ENCODE data around the gene TSPAN5. TPM values are rescaled to one million over a fixed set of nuclear protein-coding genes. Genes with fewer than 3 reads are reported as not detected.
"Not testable (repeated sequence)": the region's sequence is repeated elsewhere in the genome, so short reads cannot be mapped to it uniquely, and the experiment has no call there.

The TSPAN5 gene
- total RNA-seq, 1 experiment from 2014 or later = 32.9 TPM

GRCh38 chr4:98468709-98469108, 189.7 kb downstream of the TSPAN5 start:
- DNase-seq (ENCODE audit: low read depth) = no peak

DNA sequence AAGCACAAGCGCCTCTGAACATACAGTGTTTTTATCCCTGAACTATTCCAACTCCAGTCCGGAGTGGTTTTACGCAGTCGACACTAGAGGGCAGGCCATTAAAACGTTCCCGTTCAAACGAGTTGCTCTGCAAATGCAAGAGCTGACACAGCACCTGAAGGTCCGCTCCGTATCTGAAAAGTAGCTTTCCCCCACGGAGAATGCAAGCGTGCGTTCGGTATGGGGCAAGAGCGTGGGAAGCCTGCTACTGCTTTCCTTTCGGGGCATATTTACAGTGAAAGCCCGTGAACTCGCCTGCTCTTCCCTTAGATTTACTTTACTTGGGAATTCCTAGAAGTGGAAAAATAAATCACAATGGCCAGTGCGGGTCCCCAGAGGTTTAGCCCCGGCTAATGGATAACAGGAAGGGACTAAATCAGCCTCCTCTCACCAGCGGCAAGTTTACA, 190.8 kb downstream of the TSPAN5 start:
- peak; percentile 79 for DNase-seq (ENCODE audit: low read depth)

- no peak for DNase-seq (ENCODE audit: low read depth)
Observed at GRCh38 chr4:98466868-98467599, 191.4 kb downstream of the TSPAN5 start.

DNA sequence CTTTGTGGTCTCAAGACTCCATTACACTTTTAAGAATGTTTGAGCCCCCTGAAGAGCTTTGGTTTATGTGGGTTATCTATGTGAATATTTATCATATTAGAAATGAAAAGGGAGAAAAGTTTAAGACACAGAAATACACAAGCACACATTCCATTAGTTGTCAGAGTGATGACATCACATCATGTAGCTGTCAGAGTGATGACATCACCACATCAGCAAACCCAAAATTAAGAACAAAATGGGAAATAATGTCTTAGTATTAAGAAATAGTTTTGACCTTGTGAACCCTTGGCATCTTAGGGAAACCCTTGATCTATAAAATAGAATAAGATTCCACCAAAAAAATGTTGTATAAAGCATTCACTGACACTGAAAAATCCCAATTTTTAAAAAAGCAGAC, 195.9 kb downstream of the TSPAN5 start:
- no peak for DNase-seq (ENCODE audit: low read depth)

DNA sequence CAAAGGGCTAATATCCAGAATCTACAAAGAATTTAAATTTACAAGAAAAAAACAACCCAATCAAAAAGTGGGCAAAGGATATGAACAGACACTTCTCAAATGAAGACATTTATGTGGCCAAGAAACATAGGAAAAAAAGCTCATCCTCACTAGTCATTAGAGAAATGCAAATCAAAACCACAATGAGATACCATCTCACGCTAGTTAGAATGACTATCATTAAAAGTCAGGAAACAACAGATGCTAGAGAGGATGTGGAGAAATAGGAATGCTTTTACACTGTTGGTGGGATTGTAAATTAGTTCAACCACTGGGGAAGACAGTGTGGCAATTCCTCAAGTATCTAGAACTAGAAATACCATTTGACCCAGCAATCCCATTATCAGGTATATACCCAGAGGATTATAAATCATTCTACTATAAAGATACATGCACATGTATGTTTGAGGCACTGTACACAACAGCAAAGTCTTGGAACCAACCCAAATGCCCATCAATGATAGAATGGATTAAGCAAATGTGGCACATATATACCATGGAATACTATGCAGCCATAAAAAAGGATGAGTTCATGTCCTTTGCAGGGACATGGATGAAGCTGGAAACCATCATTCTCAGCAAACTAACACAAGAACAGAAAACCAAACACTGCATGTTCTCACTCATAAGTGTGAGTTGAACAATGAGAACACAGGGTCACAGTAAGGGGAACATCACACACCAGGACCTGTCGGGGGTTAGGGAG, 197.1 kb downstream of the TSPAN5 start:
- DNase-seq (ENCODE audit: low read depth) = not testable (repeated sequence)

DNA sequence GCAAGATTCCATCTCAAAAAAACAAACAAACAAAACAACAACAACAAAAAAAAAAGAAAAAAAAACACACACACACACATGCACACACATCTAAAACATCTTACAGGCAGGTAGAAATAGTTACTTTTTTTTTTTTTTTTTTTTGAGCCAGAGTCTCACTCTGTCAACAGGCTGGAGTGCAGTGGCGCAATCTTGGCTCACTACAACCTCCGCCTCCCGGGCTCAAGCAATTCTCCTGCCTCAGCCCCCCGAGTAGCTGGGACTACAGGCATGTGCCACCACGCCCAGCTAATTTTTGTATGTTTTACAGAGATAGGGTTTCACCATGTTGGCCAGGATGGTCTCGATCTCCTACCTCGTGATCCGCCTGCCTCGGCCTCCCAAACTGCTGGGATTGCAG, 201.0 kb downstream of the TSPAN5 start:
- DNase-seq (ENCODE audit: low read depth) = not testable (repeated sequence)

- peak; percentile 38 for DNase-seq (ENCODE audit: low read depth)
Observed at GRCh38 chr4:98452091-98452490, 206.3 kb downstream of the TSPAN5 start.

- peak; percentile 70 for DNase-seq (ENCODE audit: low read depth)
Observed at GRCh38 chr4:98448908-98449307, 209.5 kb downstream of the TSPAN5 start.

- DNase-seq (ENCODE audit: low read depth) = no peak
Observed at GRCh38 chr4:98447648-98448047, 210.8 kb downstream of the TSPAN5 start.

DNA sequence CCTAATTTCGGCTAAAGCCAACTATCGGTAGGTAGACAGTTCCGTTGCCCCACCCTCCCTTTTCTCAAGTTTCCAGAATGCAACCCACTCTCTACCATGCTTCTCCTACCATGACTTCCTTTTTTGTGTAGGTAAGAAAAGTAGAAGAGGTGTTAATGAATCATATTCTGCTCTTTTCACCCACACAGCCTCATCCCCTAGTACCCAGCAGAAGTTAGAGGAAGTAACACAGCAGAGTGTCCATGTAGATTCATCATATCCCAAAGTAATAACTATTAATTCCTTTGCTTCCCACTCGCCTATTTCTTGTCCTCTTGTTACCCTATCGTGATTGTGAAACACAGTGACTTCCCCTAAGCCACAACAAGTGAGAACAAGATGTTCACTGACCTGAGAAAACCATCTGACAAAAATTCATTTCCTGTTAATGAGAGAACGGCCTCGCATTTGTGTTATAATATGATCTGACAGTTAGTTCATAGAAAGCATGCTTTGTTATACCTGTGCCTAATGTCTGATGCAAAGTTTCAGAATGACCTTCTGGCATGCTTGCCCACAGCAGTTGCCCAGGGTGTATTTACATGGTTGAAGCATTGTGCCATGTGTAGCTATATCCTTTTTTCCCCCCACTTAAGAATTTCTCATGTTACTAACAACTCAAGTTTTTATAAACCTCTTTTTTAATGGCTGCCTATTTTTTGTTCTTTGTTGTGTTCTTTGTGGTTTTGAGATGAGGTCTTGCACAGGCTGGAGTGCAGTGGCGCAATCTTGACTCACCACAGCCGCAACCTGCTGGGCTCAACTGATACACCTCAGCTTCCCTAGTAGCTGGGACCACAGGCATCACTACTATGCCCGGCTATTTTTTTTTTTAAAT, 211.7 kb downstream of the TSPAN5 start:
- DNase-seq (ENCODE audit: low read depth) = peak; percentile 98

DNA sequence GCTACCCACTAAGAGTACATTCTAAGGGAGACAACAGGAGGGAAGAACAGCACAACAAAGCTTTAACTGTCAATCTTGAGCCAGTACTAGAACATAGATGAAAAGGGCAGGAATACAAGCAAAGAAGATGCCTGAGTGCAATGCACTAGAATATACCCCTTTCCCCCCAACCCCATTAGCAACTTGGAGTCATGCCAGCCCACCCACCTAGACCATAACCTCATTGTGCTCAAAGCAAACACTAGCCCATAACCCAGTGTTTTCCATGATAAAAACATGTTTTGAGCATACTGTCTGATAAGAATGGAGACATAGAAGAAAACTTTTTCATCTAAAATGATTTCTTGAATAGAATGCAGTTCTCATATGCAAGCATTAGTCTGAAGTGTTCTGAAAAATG, 214.0 kb downstream of the TSPAN5 start:
- DNase-seq (ENCODE audit: low read depth) = no peak

- no peak for DNase-seq (ENCODE audit: low read depth)
Observed at GRCh38 chr4:98434816-98435215, 223.6 kb downstream of the TSPAN5 start.

DNA sequence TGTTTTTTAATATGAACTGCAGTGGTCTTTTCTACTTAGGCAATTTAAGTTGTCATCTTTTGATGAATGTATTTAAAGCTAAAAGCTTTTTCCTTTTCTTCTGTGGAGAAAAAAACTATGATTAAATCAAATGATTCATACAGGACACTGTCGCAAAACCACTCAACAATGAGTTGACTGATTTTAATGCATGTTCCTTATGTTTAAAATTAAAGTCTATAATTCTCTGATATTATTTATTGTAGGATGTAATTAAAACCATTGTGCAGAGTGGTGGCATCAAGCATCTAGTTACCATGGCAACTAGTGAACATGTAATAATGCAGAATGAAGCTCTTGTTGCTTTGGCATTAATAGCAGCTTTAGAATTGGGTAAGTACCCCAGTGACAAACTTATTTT, 224.7 kb downstream of the TSPAN5 start:
- no peak for DNase-seq (ENCODE audit: low read depth)

GRCh38 chr4:98430708-98431403, 227.6 kb downstream of the TSPAN5 start:
- DNase-seq (ENCODE audit: low read depth) = peak; percentile 91

- no peak for DNase-seq (ENCODE audit: low read depth)
Observed at GRCh38 chr4:98423009-98423408, 235.4 kb downstream of the TSPAN5 start.

GRCh38 chr4:98421111-98421510, 237.3 kb downstream of the TSPAN5 start:
- peak; percentile 18 for DNase-seq (ENCODE audit: low read depth)

Measured in HT1080 (cell line).